ENCODE results near the gene TADA2B. TPM values are rescaled to one million over a fixed set of nuclear protein-coding genes. Genes with fewer than 3 reads are reported as not detected.

TADA2B gene
- total RNA-seq, 1 donor from 2014 or later: 16.8 TPM

DNA sequence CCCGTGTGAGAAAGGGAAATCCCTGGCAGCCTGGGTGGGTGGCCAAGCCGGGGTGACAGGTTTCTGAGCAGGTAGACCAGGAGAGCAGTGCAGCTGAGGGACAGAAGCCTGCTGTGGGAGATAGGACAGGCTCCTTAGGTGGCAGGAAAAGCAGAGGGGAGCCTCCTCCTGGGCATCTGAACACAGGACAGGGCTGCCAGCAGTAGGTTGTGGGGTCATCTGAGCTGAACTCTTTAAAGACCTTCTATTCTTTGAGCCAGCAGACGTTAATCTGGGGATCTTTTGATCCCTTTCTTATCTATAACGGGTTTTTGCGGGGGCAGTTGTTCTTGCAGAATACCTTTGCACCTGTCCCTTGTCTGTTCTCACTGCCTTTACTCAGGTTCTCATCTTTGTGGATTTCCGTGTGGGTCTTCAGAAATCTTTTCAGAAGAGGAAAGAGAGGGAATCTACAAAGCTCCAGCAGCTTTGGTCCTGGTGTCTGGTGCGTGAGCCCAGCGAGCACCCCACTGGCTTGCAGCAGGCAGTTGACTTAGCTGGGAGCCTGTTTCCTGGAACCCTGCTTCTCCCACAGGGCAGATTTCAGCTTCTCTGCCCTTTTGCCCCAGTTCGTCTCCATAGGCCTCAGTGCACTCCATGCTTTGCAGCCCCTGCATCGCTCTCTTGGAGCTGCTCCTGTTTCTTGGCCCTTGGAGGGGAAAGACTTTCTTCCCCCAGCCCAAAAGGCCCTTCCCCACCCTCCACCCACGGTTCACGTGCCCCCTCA is 35.8 kb upstream of the TADA2B start:
- peaks cover 22% of the 10 kb centered on the region for H3K4me1 Mint-ChIP-seq (ENCODE audit: low read depth)
- H3K27ac Mint-ChIP-seq: no peak overlapping the region
- H3K27me3 Mint-ChIP-seq (ENCODE audit: insufficient read depth): no peaks in the 10 kb centered on the region
- H3K36me3 Mint-ChIP-seq (ENCODE audit: low read depth): peaks cover 41% of the 10 kb centered on the region
- H3K9me3 Mint-ChIP-seq: no peaks in the 10 kb centered on the region
- H3K4me3 Mint-ChIP-seq: no peak overlapping the region
- no peak for DNase-seq (ENCODE audit: low spot score)
- intact Hi-C loops (cut with micrococcal nuclease): no loop called here

DNA sequence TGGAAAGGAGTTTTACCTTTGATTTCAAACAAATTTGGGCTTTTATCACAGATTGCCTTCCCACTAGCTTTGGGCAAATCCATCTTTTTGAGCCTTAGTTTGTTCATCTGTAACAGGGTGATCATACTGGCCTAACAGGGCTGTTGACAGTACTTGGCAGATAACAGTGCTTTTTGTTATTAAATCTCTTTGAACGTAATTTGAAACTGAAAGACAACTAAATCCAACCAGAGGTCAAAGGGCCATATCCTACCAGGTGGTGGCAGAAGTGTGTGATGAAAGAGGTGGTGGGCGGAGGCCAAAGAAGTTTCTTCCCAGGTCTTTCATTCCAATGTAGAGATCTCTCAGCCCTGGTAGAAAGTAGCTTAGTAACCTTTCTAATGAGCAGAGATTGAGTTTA is 35.2 kb upstream of the TADA2B start:
- peaks cover 37% of the 10 kb centered on the region for H3K36me3 Mint-ChIP-seq (ENCODE audit: low read depth)
- H3K4me1 Mint-ChIP-seq (ENCODE audit: low read depth): peaks cover 22% of the 10 kb centered on the region
- no peaks in the 10 kb centered on the region for H3K9me3 Mint-ChIP-seq
- H3K27me3 Mint-ChIP-seq (ENCODE audit: insufficient read depth): no peaks in the 10 kb centered on the region
- H3K27ac Mint-ChIP-seq: no peak overlapping the region
- intact Hi-C loops (cut with micrococcal nuclease): no loop called here
- no peak overlapping the region for H3K4me3 Mint-ChIP-seq
- DNase-seq (ENCODE audit: low spot score): no peak

DNA sequence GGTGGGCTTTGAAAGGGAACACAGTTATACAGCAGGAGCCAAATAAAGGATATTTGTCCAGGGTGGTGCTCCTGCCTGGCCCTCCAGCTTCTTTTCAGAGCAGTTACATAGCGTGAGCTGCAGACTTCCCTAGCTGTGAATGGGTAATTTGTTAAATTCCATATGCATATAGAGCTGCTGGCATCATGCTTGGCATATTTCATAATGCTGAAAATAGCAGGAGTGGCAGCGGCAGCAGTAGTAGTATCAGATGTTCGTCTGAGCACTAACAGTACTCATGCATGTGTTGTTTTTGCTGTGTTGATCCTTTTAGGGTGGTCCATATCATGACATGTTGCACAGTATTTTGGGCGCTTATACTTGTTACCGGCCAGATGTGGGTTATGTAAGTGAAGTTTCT is 33.6 kb upstream of the TADA2B start:
- Mint-ChIP-seq H3K4me1 (ENCODE audit: low read depth) (peaks cover 29% of the 10 kb centered on the region), H3K36me3 (ENCODE audit: low read depth) (peaks cover 37% of the 10 kb centered on the region), H3K27me3 (ENCODE audit: insufficient read depth) (no peaks in the 10 kb centered on the region), H3K9me3 (no peaks in the 10 kb centered on the region), H3K27ac (peak overlapping the region; percentile 7), H3K4me3 (no peak overlapping the region)
- intact Hi-C loops (cut with micrococcal nuclease): no loop called here
- DNase-seq (ENCODE audit: low spot score): no peak

DNA sequence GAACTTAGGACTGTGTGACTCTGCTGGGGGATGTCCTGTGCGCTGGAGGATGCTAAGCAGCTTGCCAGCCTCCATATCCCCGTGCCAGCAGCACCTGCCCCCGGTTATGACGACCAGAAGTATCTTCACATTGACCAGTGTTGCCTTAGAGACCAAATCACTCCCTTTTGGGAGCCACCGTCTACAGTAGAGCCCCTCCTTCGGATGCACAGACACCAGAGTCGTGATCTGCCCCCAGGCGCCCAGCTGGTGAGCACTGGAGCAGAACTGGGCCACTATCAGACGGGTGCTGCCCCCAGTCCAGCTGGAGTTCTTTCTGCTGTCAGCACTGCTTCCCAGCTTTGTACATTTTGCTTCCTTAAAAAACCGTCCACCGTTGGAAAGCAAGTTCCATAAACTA is 30.0 kb upstream of the TADA2B start:
- Mint-ChIP-seq H3K36me3 (ENCODE audit: low read depth) (peaks cover 41% of the 10 kb centered on the region), H3K27ac (no peak overlapping the region), H3K4me3 (no peak overlapping the region), H3K27me3 (ENCODE audit: insufficient read depth) (no peaks in the 10 kb centered on the region), H3K4me1 (ENCODE audit: low read depth) (peaks cover 16% of the 10 kb centered on the region), H3K9me3 (no peaks in the 10 kb centered on the region)
- DNase-seq (ENCODE audit: low spot score): no peak
- intact Hi-C loops (cut with micrococcal nuclease): no loop called here

DNA sequence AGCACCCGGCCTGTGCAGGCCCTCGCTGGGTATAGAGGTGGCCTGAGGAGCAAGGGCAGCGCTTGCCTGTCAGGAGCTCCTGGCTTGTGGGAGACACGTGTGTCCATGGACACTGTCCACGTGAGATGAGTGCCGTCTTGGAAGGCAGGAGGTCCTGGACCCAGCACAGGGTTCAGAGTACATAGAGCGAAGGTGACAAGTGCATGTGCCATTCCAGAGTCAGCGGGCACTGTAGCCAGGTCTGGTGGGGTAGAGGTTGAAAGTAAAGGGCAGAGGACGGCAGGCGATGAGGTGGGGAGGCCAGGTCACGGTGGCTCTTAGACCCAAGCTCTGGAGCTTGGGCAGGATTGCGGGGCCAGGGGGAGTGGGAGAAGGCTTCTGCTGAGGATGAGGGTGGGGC is 28.4 kb upstream of the TADA2B start:
- Mint-ChIP-seq H3K27me3 (ENCODE audit: insufficient read depth) (no peaks in the 10 kb centered on the region), H3K36me3 (ENCODE audit: low read depth) (peaks cover 33% of the 10 kb centered on the region), H3K4me3 (no peak overlapping the region), H3K27ac (peak overlapping the region; percentile 49), H3K4me1 (ENCODE audit: low read depth) (peaks cover 8% of the 10 kb centered on the region), H3K9me3 (no peaks in the 10 kb centered on the region)
- intact Hi-C loops (cut with micrococcal nuclease): no loop called here
- DNase-seq (ENCODE audit: low spot score): no peak

DNA sequence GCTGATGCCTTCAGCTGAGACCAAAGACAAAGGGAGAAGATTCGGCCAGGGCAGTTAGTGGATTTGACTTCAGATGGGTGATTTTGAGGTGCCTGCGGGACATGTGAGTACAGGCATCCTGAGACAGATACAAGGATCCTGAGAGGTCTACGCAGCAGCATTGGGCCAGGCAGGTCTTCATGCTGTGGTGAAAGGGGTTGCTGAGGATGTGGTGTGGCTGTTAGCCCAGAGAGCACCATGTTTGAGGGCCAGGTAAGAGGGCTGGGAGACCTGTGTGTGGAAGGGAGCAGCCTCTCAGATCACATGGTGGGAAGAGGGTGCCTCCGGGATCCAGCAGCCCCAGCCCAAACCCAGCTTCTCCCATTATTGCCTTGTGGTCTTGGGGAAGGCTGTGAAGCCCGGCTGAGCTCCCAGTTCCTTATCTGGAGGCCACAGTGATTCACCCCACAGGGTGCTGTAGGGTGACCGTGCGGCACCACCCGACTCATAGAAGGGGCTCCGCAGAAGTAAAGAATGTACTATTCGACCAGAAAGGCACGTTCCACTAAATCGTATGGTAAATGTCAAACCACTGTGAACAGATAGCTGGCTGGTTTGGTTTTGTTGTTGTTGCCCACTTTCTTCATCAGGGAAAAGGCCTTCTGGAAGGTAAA is 27.7 kb upstream of the TADA2B start:
- peaks cover 33% of the 10 kb centered on the region for H3K36me3 Mint-ChIP-seq (ENCODE audit: low read depth)
- no peaks in the 10 kb centered on the region for H3K9me3 Mint-ChIP-seq
- no peak overlapping the region for H3K4me3 Mint-ChIP-seq
- peak overlapping the region; percentile 49 for H3K27ac Mint-ChIP-seq
- intact Hi-C loops (cut with micrococcal nuclease): no loop called here
- peaks cover 8% of the 10 kb centered on the region for H3K4me1 Mint-ChIP-seq (ENCODE audit: low read depth)
- DNase-seq (ENCODE audit: low spot score): no peak
- no peaks in the 10 kb centered on the region for H3K27me3 Mint-ChIP-seq (ENCODE audit: insufficient read depth)

DNA sequence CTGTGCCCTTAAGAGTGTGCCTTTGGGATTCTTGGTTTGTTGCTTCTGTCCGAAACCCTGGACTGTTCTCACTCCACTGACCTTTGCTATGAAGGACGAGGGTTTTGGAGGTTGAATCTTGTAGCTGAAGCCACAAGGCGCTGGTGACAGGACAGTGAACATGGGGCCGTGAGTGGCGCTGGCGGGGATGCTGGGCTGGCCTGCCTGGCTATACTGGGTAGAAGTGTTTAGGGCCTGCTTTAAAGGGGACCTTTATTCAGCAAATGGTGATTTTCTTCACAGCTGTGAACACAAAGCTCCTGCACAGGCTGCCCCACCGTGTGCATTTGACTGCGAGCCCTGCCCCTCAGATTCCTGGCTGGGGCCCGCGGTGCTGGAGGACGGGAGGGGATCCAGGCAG is 27.1 kb upstream of the TADA2B start:
- H3K4me3 Mint-ChIP-seq: no peak overlapping the region
- intact Hi-C loops (cut with micrococcal nuclease): no loop called here
- H3K27ac Mint-ChIP-seq: no peak overlapping the region
- DNase-seq (ENCODE audit: low spot score): no peak
- peaks cover 8% of the 10 kb centered on the region for H3K4me1 Mint-ChIP-seq (ENCODE audit: low read depth)
- H3K27me3 Mint-ChIP-seq (ENCODE audit: insufficient read depth): no peaks in the 10 kb centered on the region
- H3K9me3 Mint-ChIP-seq: no peaks in the 10 kb centered on the region
- H3K36me3 Mint-ChIP-seq (ENCODE audit: low read depth): peaks cover 31% of the 10 kb centered on the region

DNA sequence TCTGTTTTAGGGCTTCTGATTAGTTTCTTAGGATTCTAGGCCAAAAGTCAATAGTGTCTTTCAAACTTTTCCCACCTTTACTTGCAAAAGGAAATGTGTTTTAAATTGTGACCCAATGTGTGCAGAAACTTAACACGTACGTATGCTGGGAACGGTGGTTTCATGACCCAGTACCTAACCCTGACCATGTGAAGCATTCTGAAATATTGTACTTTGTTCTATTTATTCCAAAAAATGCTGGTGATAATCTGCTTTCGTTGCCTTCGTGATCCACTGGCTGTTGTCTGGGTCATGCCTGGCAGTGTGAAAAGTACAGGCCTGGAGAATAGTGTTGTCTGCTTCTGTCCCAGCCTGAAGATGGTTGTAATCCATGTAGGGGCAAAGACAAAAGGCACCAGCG is 26.7 kb upstream of the TADA2B start:
- intact Hi-C loops (cut with micrococcal nuclease): no loop called here
- H3K9me3 Mint-ChIP-seq: no peaks in the 10 kb centered on the region
- H3K36me3 Mint-ChIP-seq (ENCODE audit: low read depth): peaks cover 28% of the 10 kb centered on the region
- H3K27me3 Mint-ChIP-seq (ENCODE audit: insufficient read depth): no peaks in the 10 kb centered on the region
- DNase-seq (ENCODE audit: low spot score): no peak
- H3K4me3 Mint-ChIP-seq: no peak overlapping the region
- H3K27ac Mint-ChIP-seq: peak overlapping the region; percentile 4
- peaks cover 8% of the 10 kb centered on the region for H3K4me1 Mint-ChIP-seq (ENCODE audit: low read depth)

DNA sequence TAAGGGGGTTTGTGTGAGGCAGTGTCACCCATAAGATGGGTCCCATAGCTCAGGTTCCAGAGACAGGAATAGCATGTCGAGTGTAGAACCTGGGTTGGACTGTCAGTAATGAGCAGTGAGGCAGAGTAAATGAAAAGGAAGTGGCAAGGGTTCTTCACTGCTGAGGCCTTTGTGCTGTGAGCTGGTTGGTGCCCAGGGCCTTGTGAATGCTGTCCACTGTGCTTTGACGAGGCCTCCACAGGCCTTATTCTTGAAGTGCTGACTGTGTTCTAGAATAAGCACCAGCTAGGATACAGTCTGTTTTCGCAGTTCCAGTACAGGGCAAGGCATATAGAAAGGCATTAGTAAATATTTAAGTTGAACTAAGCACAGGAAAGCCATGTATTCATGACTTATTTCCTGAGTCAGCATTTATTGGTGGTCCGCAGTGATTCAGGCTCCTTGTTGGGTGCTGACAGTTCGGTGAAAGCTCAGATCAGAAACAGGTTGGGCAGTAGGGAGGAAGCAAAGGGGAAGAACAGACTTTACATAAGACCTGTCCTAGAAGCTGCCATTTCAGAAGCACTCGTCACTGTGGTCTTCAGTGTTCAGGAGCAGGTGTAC is 25.6 kb upstream of the TADA2B start:
- no peak overlapping the region for H3K4me3 Mint-ChIP-seq
- peaks cover 8% of the 10 kb centered on the region for H3K4me1 Mint-ChIP-seq (ENCODE audit: low read depth)
- no peak for DNase-seq (ENCODE audit: low spot score)
- H3K36me3 Mint-ChIP-seq (ENCODE audit: low read depth): peaks cover 31% of the 10 kb centered on the region
- H3K27ac Mint-ChIP-seq: peak overlapping the region; percentile 35
- H3K27me3 Mint-ChIP-seq (ENCODE audit: insufficient read depth): no peaks in the 10 kb centered on the region
- H3K9me3 Mint-ChIP-seq: no peaks in the 10 kb centered on the region
- intact Hi-C loops (cut with micrococcal nuclease): no loop called here

DNA sequence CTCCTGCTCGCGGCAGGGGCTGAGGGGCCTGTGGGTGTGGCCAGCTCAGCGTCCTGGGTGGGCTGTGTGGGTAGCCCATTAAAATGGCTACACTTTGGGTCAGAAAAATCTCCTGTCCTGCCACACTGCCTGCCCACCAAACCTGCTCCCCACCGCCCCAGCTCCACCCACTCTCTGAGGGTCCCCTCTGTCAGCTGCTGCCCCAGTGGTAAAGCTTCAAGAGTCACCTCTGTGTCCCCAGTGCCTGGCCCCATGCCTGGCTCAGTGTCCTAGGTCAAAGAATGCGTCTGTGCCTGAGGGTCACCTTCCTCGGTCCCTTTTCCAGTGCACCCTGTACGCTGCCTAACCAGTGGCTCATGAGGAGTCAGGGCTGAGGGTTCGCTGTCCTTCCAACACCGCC is 24.9 kb upstream of the TADA2B start:
- Mint-ChIP-seq H3K4me1 (ENCODE audit: low read depth) (peaks cover 8% of the 10 kb centered on the region), H3K9me3 (no peaks in the 10 kb centered on the region), H3K27ac (no peak overlapping the region), H3K36me3 (ENCODE audit: low read depth) (peaks cover 31% of the 10 kb centered on the region), H3K27me3 (ENCODE audit: insufficient read depth) (no peaks in the 10 kb centered on the region), H3K4me3 (no peak overlapping the region)
- no peak for DNase-seq (ENCODE audit: low spot score)
- intact Hi-C loops (cut with micrococcal nuclease): no loop called here

DNA sequence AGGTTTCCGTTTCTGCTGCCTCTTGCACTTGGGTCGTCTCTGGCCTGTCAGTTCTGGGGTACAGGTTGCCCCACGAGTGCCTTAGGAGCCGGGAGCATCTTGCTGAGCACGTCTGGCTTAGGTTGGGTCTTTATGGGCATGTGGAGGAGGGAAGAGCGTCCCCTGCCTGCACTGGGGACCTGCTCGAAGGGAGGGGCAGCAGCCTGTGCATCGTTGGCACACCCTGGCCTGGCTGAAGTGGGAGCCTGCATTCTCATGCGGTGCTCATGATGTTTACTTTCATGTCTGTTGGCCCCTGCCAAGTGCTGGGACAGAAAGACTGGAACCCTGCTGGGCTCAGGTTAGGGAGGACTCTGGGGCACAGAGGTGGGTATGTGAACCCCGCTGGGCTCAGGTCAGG is 23.8 kb upstream of the TADA2B start:
- peak overlapping the region; percentile 18 for H3K27ac Mint-ChIP-seq
- no peaks in the 10 kb centered on the region for H3K9me3 Mint-ChIP-seq
- no peak overlapping the region for H3K4me3 Mint-ChIP-seq
- H3K36me3 Mint-ChIP-seq (ENCODE audit: low read depth): peaks cover 31% of the 10 kb centered on the region
- intact Hi-C loops (cut with micrococcal nuclease): no loop called here
- no peaks in the 10 kb centered on the region for H3K27me3 Mint-ChIP-seq (ENCODE audit: insufficient read depth)
- peaks cover 3% of the 10 kb centered on the region for H3K4me1 Mint-ChIP-seq (ENCODE audit: low read depth)
- no peak for DNase-seq (ENCODE audit: low spot score)

DNA sequence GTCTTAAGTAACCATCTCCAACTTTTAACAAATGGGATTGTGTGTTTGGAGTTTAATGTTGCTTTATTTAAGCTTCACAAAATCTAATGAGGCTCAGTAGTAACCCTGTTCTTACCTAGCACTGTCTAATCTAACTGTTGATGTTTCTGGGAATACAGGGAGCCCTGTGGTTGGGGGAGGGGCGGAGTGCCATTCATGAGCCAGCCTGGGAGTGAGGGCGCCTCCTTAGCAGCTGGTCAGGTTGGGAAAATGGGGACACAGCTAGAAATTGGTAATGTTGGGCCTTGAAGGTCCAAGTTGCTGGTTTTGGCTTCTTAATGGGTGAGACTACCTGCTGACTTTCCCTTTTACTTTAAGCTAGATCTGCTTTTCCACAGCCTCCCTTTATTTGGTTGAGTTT is 22.9 kb upstream of the TADA2B start:
- Mint-ChIP-seq H3K4me1 (ENCODE audit: low read depth) (no peaks in the 10 kb centered on the region), H3K27ac (no peak overlapping the region), H3K4me3 (no peak overlapping the region), H3K36me3 (ENCODE audit: low read depth) (peaks cover 25% of the 10 kb centered on the region), H3K27me3 (ENCODE audit: insufficient read depth) (no peaks in the 10 kb centered on the region), H3K9me3 (no peaks in the 10 kb centered on the region)
- DNase-seq (ENCODE audit: low spot score): no peak
- intact Hi-C loops (cut with micrococcal nuclease): no loop called here

DNA sequence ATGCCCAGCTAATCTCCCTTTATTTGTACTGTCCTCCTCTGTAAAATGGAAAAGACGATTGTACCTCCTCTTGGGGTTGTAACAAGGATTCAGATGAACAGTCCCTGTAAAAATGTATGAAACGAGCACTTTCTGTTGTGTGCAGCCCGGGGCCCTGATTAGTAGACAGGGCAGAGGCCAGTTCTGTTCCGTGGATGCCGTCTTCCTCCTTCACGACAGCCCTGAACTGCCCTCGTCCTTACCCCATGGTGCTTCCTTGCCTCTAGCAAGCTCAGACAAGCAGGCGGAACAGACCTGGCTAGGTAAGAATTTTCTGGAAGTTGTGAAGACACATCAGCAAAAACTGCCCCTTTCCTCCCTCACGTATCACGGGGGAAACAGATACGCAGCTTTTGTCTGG is 22.3 kb upstream of the TADA2B start:
- Mint-ChIP-seq H3K36me3 (ENCODE audit: low read depth) (peaks cover 25% of the 10 kb centered on the region), H3K4me1 (ENCODE audit: low read depth) (no peaks in the 10 kb centered on the region), H3K9me3 (no peaks in the 10 kb centered on the region), H3K27ac (no peak overlapping the region), H3K27me3 (ENCODE audit: insufficient read depth) (no peaks in the 10 kb centered on the region), H3K4me3 (no peak overlapping the region)
- intact Hi-C loops (cut with micrococcal nuclease): no loop called here
- no peak for DNase-seq (ENCODE audit: low spot score)

All from activated T-helper 1 cell treated with anti-CD3 and anti-CD28 coated beads, Interleukin-12 subunit alpha, Interleukin-12 subunit beta, Interleukin-2, Interleukin-4 antibody, amounts not matched to agents 30 ng/mL and 10 ng/mL and 1 ng/mL, durations not matched to agents 14 hours and 24 hours and 36 hours (primary cell).